Islet of Langerhans (tissue), 1 donor: ENCODE measurements around the gene PQBP1.
A peak's percentile ranks its signal among the peaks of the same experiment; 100 is the strongest.

Source experiments
- FAIRE-seq: peaks from one replicate; lab custom pipeline; 2011; peaks lifted over from hg19 to GRCh38; lab: Jason Lieb, UNC

The PQBP1 gene

GRCh38 chrX:48902135-48902534, 4.4 kb downstream of the PQBP1 start:
- no peak for FAIRE-seq

- no peak for FAIRE-seq
These were observed 5.0 kb downstream of the PQBP1 start for GRCh38 chrX:48902776-48903175.

GRCh38 chrX:48903290-48903689, 5.6 kb downstream of the PQBP1 start:
- FAIRE-seq = no peak

GRCh38 chrX:48904180-48904579, 6.5 kb downstream of the PQBP1 start:
- FAIRE-seq = no peak

- FAIRE-seq = no peak
These were observed 6.9 kb downstream of the PQBP1 start for GRCh38 chrX:48904626-48905025.

GRCh38 chrX:48905090-48905790, 7.5 kb downstream of the PQBP1 start:
- no peak for FAIRE-seq

- FAIRE-seq = no peak
These were observed 10.9 kb downstream of the PQBP1 start for GRCh38 chrX:48908600-48908999.

GRCh38 chrX:48909703-48910294, 12.1 kb downstream of the PQBP1 start:
- no peak for FAIRE-seq

GRCh38 chrX:48910926-48911411, 13.2 kb downstream of the PQBP1 start:
- no peak for FAIRE-seq

GRCh38 chrX:48911412-48912182, 13.9 kb downstream of the PQBP1 start, which contains the start of gene SLC35A2:
SLC35A2 (minus strand) TSS chrX:48911646; CDS start chrX:48911636, 10 bp downstream.
- peak; percentile 88 for FAIRE-seq

- FAIRE-seq = no peak
These were observed 16.1 kb downstream of the PQBP1 start for GRCh38 chrX:48913605-48914366.

- no peak for FAIRE-seq
These were observed 17.1 kb downstream of the PQBP1 start for GRCh38 chrX:48914593-48915493.

- FAIRE-seq = peak; percentile 100
These were observed 19.6 kb downstream of the PQBP1 start for GRCh38 chrX:48917139-48918001.

GRCh38 chrX:48918301-48918642, 20.5 kb downstream of the PQBP1 start:
- no peak for FAIRE-seq

- FAIRE-seq = peak; percentile 76
These were observed 21.1 kb downstream of the PQBP1 start, which contains the start of gene PIM2 for GRCh38 chrX:48918643-48919340. PIM2 (minus strand) TSS chrX:48919024; CDS start chrX:48918834, 190 bp downstream.

- FAIRE-seq = no peak
These were observed 21.7 kb downstream of the PQBP1 start for GRCh38 chrX:48919360-48919841.

- FAIRE-seq = no peak
These were observed 22.4 kb downstream of the PQBP1 start for GRCh38 chrX:48919947-48920717.

GRCh38 chrX:48920718-48921104, 23.0 kb downstream of the PQBP1 start:
- FAIRE-seq = no peak

GRCh38 chrX:48923771-48924170, 26.0 kb downstream of the PQBP1 start:
- no peak for FAIRE-seq
